GM18498 (cell line): ENCODE measurements around the gene CTTNBP2NL.

Experiments used
- ATAC-seq: cut with Tn5 transposase; IDR thresholded peaks from one replicate; pipeline ENCODE4 v1.9.1; 2021; ENCODE audit warnings: mild to moderate bottlenecking, moderate library complexity; ENCODE audit not compliant: unreplicated experiment

CTTNBP2NL gene

GRCh38 chr1:112395821-112396652 is at the start of gene CTTNBP2NL:
CTTNBP2NL (plus strand) TSS chr1:112396214; CDS start chr1:112416166, 19,952 bp downstream.
- peak; percentile 88 for ATAC-seq

- ATAC-seq = no peak
Measured at GRCh38 chr1:112346801-112347350, 49.1 kb upstream of the CTTNBP2NL start.

GRCh38 chr1:112356765-112357164 is 39.2 kb upstream of the CTTNBP2NL start:
- ATAC-seq = no peak

GRCh38 chr1:112357467-112357866 is 38.5 kb upstream of the CTTNBP2NL start:
- ATAC-seq = no peak

GRCh38 chr1:112358061-112358770 is 37.8 kb upstream of the CTTNBP2NL start:
- no peak for ATAC-seq

- peak; percentile 69 for ATAC-seq
Measured at GRCh38 chr1:112358798-112359408, 37.1 kb upstream of the CTTNBP2NL start.

- no peak for ATAC-seq
Measured at GRCh38 chr1:112359961-112360767, 35.9 kb upstream of the CTTNBP2NL start.

- no peak for ATAC-seq
Measured at GRCh38 chr1:112363636-112364035, 32.4 kb upstream of the CTTNBP2NL start.

GRCh38 chr1:112368198-112368597 is 27.8 kb upstream of the CTTNBP2NL start:
- ATAC-seq = no peak

- ATAC-seq = peak; percentile 100
Measured at GRCh38 chr1:112369392-112370285, 26.4 kb upstream of the CTTNBP2NL start.

- ATAC-seq = no peak
Measured at GRCh38 chr1:112370996-112371395, 25.0 kb upstream of the CTTNBP2NL start.

- ATAC-seq = no peak
Measured at GRCh38 chr1:112371775-112372174, 24.2 kb upstream of the CTTNBP2NL start.

- ATAC-seq = no peak
Measured at GRCh38 chr1:112373806-112374205, 22.2 kb upstream of the CTTNBP2NL start.

GRCh38 chr1:112375701-112376100 is 20.3 kb upstream of the CTTNBP2NL start:
- no peak for ATAC-seq

GRCh38 chr1:112380356-112380755 is 15.7 kb upstream of the CTTNBP2NL start:
- ATAC-seq = no peak

GRCh38 chr1:112381324-112382076 is 14.5 kb upstream of the CTTNBP2NL start:
- no peak for ATAC-seq

- ATAC-seq = no peak
Measured at GRCh38 chr1:112383759-112384370, 12.1 kb upstream of the CTTNBP2NL start.

GRCh38 chr1:112386024-112386723 is 9.8 kb upstream of the CTTNBP2NL start:
- no peak for ATAC-seq
